Parathyroid adenoma (tissue), 2 donors: Measurements from ENCODE around the gene CACNA1F.

Experiments used
- H2AFZ ChIP-seq: fragments of 300-600 bp; sonication (generic); one replicate; pipeline ENCODE4 v1.7.0; 2017; ENCODE audit warnings: antibody characterized with exemption, mild to moderate bottlenecking
- H3K27ac ChIP-seq: fragments of 300-600 bp; sonication (generic); one replicate; pipeline ENCODE4 v1.7.0; 2017
- H3K27me3 ChIP-seq: fragments of 300-600 bp; sonication (generic); one replicate; pipeline ENCODE4 v1.7.0; 2017; ENCODE audit warnings: low read length; ENCODE audit not compliant: control insufficient read depth, insufficient read depth
- H3K36me3 ChIP-seq: fragments of 300-600 bp; sonication (generic); one replicate; pipeline ENCODE4 v1.7.0; 2017; ENCODE audit warnings: low read length; ENCODE audit not compliant: control insufficient read depth, insufficient read depth
- H3K4me1 ChIP-seq: fragments of 300-600 bp; sonication (generic); one replicate; pipeline ENCODE4 v1.7.0; 2017; ENCODE audit warnings: control low read depth
- H3K4me2 ChIP-seq: fragments of 300-600 bp; sonication (generic); one replicate; pipeline ENCODE4 v1.7.0; 2017; ENCODE audit warnings: low read length
- H3K4me3 ChIP-seq: fragments of 300-600 bp; sonication (generic); one replicate; pipeline ENCODE4 v1.7.0; 2017; ENCODE audit warnings: low read depth, low read length
- H3K79me2 ChIP-seq: fragments of 300-600 bp; sonication (generic); one replicate; pipeline ENCODE4 v1.7.0; 2017; ENCODE audit warnings: control low read depth
- H3K9ac ChIP-seq: fragments of 300-600 bp; sonication (generic); one replicate; pipeline ENCODE4 v1.7.0; 2017; ENCODE audit warnings: mild to moderate bottlenecking
- H3K9me3 ChIP-seq: fragments of 300-600 bp; sonication (generic); one replicate; pipeline ENCODE4 v1.7.0; 2017; ENCODE audit warnings: low read length; ENCODE audit not compliant: control insufficient read depth
- CTCF ChIP-seq: fragments of 300-600 bp; sonication (generic); IDR thresholded peaks from one replicate; pipeline ENCODE4 v1.7.0; 2017; ENCODE audit warnings: antibody characterized with exemption, mild to moderate bottlenecking
- donor health status: primary hyperparathyroidism.

Gene CACNA1F

GRCh38 chrX:49214416-49214815, 18.7 kb downstream of the CACNA1F start:
- Histone ChIP-seq H2AFZ (no peak overlapping the region), H3K36me3 (no peaks in the 10 kb centered on the region), H3K9ac (no peak overlapping the region), H3K4me2 (no peak overlapping the region), H3K79me2 (no peaks in the 10 kb centered on the region), H3K9me3 (no peaks in the 10 kb centered on the region), H3K27me3 (no peaks in the 10 kb centered on the region), H3K4me1 (no peaks in the 10 kb centered on the region), H3K27ac (no peak overlapping the region), H3K4me3 (no peak overlapping the region)
- no peak for TF ChIP-seq CTCF

- H3K27me3 ChIP-seq: no peaks in the 10 kb centered on the region
- no peaks in the 10 kb centered on the region for H3K79me2 ChIP-seq
- no peak overlapping the region for H3K9ac ChIP-seq
- no peak overlapping the region for H3K27ac ChIP-seq
- no peak overlapping the region for H3K4me3 ChIP-seq
- H2AFZ ChIP-seq: no peak overlapping the region
- TF ChIP-seq CTCF: no peak
- no peak overlapping the region for H3K4me2 ChIP-seq
- H3K36me3 ChIP-seq: no peaks in the 10 kb centered on the region
- no peaks in the 10 kb centered on the region for H3K4me1 ChIP-seq
- no peaks in the 10 kb centered on the region for H3K9me3 ChIP-seq
Observed at GRCh38 chrX:49212861-49213260, 20.3 kb downstream of the CACNA1F start.

GRCh38 chrX:49212209-49212608, 20.9 kb downstream of the CACNA1F start:
- Histone ChIP-seq H3K4me3 (no peak overlapping the region), H3K27me3 (no peaks in the 10 kb centered on the region), H3K27ac (no peak overlapping the region), H3K4me2 (no peak overlapping the region), H3K9ac (no peak overlapping the region), H3K4me1 (no peaks in the 10 kb centered on the region), H2AFZ (no peak overlapping the region), H3K9me3 (no peaks in the 10 kb centered on the region), H3K36me3 (no peaks in the 10 kb centered on the region), H3K79me2 (no peaks in the 10 kb centered on the region)
- TF ChIP-seq CTCF: no peak

- Histone ChIP-seq H3K27ac (no peak overlapping the region), H3K9ac (no peak overlapping the region), H2AFZ (no peak overlapping the region), H3K36me3 (no peaks in the 10 kb centered on the region), H3K79me2 (no peaks in the 10 kb centered on the region), H3K27me3 (no peaks in the 10 kb centered on the region), H3K4me1 (no peaks in the 10 kb centered on the region), H3K9me3 (no peaks in the 10 kb centered on the region), H3K4me3 (no peak overlapping the region), H3K4me2 (no peak overlapping the region)
- no peak for TF ChIP-seq CTCF
Observed at GRCh38 chrX:49211074-49211473, 22.1 kb downstream of the CACNA1F start.

GRCh38 chrX:49210406-49210805, 22.7 kb downstream of the CACNA1F start:
- H3K4me2 ChIP-seq: no peak overlapping the region
- no peak overlapping the region for H3K9ac ChIP-seq
- no peak overlapping the region for H3K4me3 ChIP-seq
- H3K27ac ChIP-seq: no peak overlapping the region
- H3K4me1 ChIP-seq: no peaks in the 10 kb centered on the region
- no peak for TF ChIP-seq CTCF
- H3K36me3 ChIP-seq: no peaks in the 10 kb centered on the region
- no peaks in the 10 kb centered on the region for H3K27me3 ChIP-seq
- no peak overlapping the region for H2AFZ ChIP-seq
- H3K79me2 ChIP-seq: no peaks in the 10 kb centered on the region
- no peaks in the 10 kb centered on the region for H3K9me3 ChIP-seq
